Erythroblast (primary cell): Measurements from ENCODE around the gene ANKFY1.

ENCODE experiments used
- GATA1 ChIP-seq: IDR thresholded peaks from 2 replicates; pipeline ENCODE4 v1.6.1; 2011; ENCODE audit warnings: low read depth, mild to moderate bottlenecking, control low read depth, low read length, moderate library complexity
- POLR2A ChIP-seq: IDR thresholded peaks from 2 replicates; pipeline ENCODE4 v1.6.1; 2011; ENCODE audit warnings: mild to moderate bottlenecking, low read length

DNA sequence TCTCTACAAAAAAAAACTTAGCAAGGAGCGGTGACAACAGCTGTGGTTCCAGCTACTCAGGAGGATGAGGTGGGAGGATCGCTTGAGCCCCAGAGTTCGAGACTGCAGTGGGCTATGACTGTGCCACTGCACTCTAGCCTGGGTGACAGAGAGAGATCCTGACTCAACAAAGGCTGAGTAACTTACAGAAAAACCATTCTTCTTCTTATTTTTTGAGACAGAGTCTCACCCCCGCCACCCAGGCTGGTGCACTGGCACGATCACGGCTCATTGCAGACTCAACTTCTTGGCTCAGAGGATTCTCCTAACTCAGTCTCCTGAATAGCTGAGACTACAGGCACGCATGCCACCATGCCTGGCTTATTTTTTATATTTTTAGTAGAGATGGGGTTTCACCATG is 64.8 kb downstream of the ANKFY1 start:
- TF ChIP-seq POLR2A (no peak), GATA1 (no peak)
